ENCODE data around the gene ERBB4. TPM values are rescaled to one million over a fixed set of nuclear protein-coding genes. Genes with fewer than 3 reads are reported as not detected.

ERBB4 gene
- total and polyA plus RNA-seq, 3 experiments from 2014 or later: not detected

DNA sequence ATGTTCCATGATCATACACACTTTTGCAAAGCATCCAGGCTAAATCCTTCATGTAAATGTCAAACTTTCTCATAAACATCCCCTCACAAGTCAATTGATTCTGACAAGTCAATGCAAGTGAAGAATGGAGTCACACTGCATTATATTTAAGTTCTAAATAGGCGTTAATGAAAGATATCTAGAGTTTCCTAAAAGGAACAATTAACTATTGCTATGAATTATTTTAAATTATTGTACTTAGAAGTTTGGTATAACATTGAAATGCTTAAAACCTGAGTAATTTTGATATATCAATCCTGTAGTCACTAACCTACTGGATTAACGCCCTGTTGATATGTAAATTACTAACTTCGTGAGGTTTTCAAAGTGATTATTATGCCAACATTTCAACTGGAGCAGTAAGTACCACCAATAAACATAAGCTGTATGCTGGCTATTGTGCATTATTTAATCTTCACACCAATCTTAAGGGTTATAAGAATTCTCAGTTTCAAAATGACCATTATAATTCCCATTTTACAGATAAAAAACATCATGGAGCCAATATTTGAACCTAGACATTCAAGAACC lies 884.3 kb downstream of the ERBB4 start:
- Histone ChIP-seq H3K4me1 (ENCODE audit: insufficient read depth, low read length) (no peaks in the 10 kb centered on the region), H3K4me3 (ENCODE audit: low read length) (no peak overlapping the region), H3K27me3 (ENCODE audit: insufficient read depth, low read length, poor library complexity, severe bottlenecking) (no peaks in the 10 kb centered on the region), H3K9me3 (ENCODE audit: low read length) (no peaks in the 10 kb centered on the region), H3K36me3 (ENCODE audit: insufficient read depth, low read length) (no peaks in the 10 kb centered on the region), H3K27ac (ENCODE audit: low read depth, low read length) (no peak overlapping the region)
- no peaks in the 10 kb centered on the region for H3K4me1 Mint-ChIP-seq
- no peaks in the 10 kb centered on the region for H3K36me3 Mint-ChIP-seq
- POLR2A ChIA-PET: no interaction called here
- no peak overlapping the region for H3K27ac Mint-ChIP-seq
- CTCF ChIA-PET: no interaction called here
- no peak for DNase-seq
- peaks cover 0 to 13% (median 0%) of the 10 kb centered on the region in 5 donors for H3K9me3 Mint-ChIP-seq
- no peaks in the 10 kb centered on the region for H3K27me3 Mint-ChIP-seq
- no peak overlapping the region for H3K4me3 Mint-ChIP-seq

DNA sequence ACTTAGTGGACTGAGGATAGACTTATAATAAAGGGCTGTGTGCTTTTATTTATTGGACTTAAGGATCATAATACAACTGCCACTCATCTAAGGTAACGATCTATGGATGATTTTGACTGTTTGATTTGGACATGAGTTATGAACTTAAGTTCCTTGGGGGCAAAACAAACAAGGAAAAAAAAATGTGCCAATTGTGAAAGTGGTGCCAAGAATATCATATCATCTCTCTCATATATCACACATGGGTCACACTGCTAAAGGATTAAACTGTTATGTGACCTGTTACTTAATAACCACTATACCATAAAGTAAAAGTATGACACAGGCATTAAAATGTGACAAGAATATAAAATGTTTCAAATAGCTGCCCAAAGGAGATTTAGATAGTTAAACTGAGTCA lies 886.3 kb downstream of the ERBB4 start:
- Mint-ChIP-seq H3K4me3 (no peak overlapping the region), H3K4me1 (no peaks in the 10 kb centered on the region), H3K27ac (no peak overlapping the region), H3K9me3 (peaks cover 0 to 10% (median 0%) of the 10 kb centered on the region in 5 donors), H3K27me3 (no peaks in the 10 kb centered on the region), H3K36me3 (no peaks in the 10 kb centered on the region)
- Histone ChIP-seq H3K27ac (ENCODE audit: low read depth, low read length) (no peak overlapping the region), H3K9me3 (ENCODE audit: low read length) (no peaks in the 10 kb centered on the region), H3K27me3 (ENCODE audit: insufficient read depth, low read length, poor library complexity, severe bottlenecking) (no peaks in the 10 kb centered on the region), H3K4me3 (ENCODE audit: low read length) (no peak overlapping the region), H3K4me1 (ENCODE audit: insufficient read depth, low read length) (no peaks in the 10 kb centered on the region), H3K36me3 (ENCODE audit: insufficient read depth, low read length) (no peaks in the 10 kb centered on the region)
- ChIA-PET POLR2A (no interaction called here), CTCF (no interaction called here)
- DNase-seq: no peak

DNA sequence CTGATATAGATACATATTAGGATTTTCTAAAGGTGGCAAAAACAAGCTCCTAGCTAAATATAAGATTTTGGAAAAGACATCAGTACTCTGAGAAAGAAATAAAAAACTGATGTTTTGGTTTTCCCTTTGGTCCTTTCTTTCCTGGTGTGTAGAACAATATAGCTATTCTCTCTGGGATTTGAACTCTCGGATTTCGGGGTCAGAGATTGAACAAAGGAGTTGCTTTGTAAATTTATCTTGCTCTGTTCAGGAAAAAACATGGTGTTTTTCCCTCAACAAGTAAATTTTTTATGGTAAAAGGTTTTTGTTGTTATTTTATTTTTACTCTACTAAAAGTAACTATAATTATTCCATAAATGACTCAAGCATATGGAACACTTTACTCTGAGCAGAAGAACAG lies 889.3 kb downstream of the ERBB4 start:
- H3K4me3 Mint-ChIP-seq: no peak overlapping the region

DNA sequence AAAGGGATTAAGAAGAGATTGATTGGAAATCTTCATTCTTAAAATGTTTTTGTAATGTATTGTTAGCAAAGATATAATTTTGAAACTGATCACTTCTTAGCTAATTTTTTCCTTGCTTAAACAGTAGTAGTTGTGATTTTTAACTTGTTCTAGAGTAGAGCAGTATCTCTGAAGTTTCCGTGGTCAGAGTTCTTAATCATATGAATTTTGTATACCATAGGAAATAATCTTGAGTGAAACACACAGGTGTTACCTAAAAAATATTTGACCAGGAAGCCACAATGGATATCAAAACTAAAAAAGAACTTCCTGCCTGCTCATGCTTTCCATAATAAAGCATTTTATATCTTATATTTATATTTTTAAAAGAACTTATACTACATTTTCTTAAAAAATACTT lies 907.1 kb downstream of the ERBB4 start:
- H3K27me3 Mint-ChIP-seq: no peaks in the 10 kb centered on the region
- H3K4me3 ChIP-seq (ENCODE audit: low read length): no peak overlapping the region

More for the DNA sequence above, 889.3 kb downstream of the ERBB4 start:
- CTCF ChIA-PET: no interaction called here
- Histone ChIP-seq H3K36me3 (ENCODE audit: insufficient read depth, low read length) (no peaks in the 10 kb centered on the region), H3K27ac (ENCODE audit: low read depth, low read length) (no peak overlapping the region), H3K4me1 (ENCODE audit: insufficient read depth, low read length) (no peaks in the 10 kb centered on the region), H3K9me3 (ENCODE audit: low read length) (no peaks in the 10 kb centered on the region), H3K27me3 (ENCODE audit: insufficient read depth, low read length, poor library complexity, severe bottlenecking) (no peaks in the 10 kb centered on the region), H3K4me3 (ENCODE audit: low read length) (no peak overlapping the region)
- Mint-ChIP-seq H3K36me3 (no peaks in the 10 kb centered on the region), H3K9me3 (peaks cover 0 to 8% (median 0%) of the 10 kb centered on the region in 5 donors), H3K4me1 (no peaks in the 10 kb centered on the region), H3K27me3 (no peaks in the 10 kb centered on the region), H3K27ac (no peak overlapping the region)
- POLR2A ChIA-PET: no interaction called here
- DNase-seq: no peak

DNA sequence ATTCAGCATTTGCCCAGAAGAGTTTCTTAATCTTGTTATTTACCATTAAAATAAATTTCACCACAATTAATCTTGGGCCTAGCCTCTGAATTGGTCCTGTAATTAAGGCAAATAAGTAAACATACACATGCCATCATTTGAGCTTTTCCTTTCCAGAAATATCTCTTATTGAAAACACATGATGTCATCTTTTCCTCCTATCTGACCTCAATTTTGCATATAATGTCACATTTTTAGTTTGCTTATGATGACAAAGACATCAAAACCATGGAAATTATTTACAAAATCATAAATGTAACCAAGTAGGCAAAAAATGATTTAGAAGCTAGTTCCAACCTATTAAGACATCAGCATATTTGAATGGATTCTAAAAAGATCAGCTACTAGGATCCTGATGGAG lies 915.5 kb downstream of the ERBB4 start:
- no peaks in the 10 kb centered on the region for H3K9me3 ChIP-seq (ENCODE audit: low read length)
- Mint-ChIP-seq H3K36me3 (no peaks in the 10 kb centered on the region), H3K4me3 (no peak overlapping the region), H3K9me3 (peaks cover 0 to 12% (median 2%) of the 10 kb centered on the region in 5 donors), H3K27me3 (peaks cover 0 to 1% of the 10 kb centered on the region in 2 donors), H3K4me1 (no peaks in the 10 kb centered on the region), H3K27ac (no peak overlapping the region)
- no peak overlapping the region for H3K4me3 ChIP-seq (ENCODE audit: low read length)
- H3K27ac ChIP-seq (ENCODE audit: low read depth, low read length): no peak overlapping the region
- no peaks in the 10 kb centered on the region for H3K36me3 ChIP-seq (ENCODE audit: insufficient read depth, low read length)
- DNase-seq: no peak
- ChIA-PET CTCF (no interaction called here), POLR2A (no interaction called here)
- H3K27me3 ChIP-seq (ENCODE audit: insufficient read depth, low read length, poor library complexity, severe bottlenecking): no peaks in the 10 kb centered on the region
- H3K4me1 ChIP-seq (ENCODE audit: insufficient read depth, low read length): no peaks in the 10 kb centered on the region

More for the DNA sequence above, 907.1 kb downstream of the ERBB4 start:
- ChIA-PET CTCF (no interaction called here), POLR2A (no interaction called here)
- no peaks in the 10 kb centered on the region for H3K27me3 ChIP-seq (ENCODE audit: insufficient read depth, low read length, poor library complexity, severe bottlenecking)
- H3K9me3 Mint-ChIP-seq: peaks cover 2 to 10% (median 2%) of the 10 kb centered on the region in 5 donors
- no peaks in the 10 kb centered on the region for H3K36me3 ChIP-seq (ENCODE audit: insufficient read depth, low read length)
- no peak overlapping the region for H3K27ac Mint-ChIP-seq
- H3K4me1 ChIP-seq (ENCODE audit: insufficient read depth, low read length): no peaks in the 10 kb centered on the region
- no peak for DNase-seq
- H3K36me3 Mint-ChIP-seq: no peaks in the 10 kb centered on the region
- no peaks in the 10 kb centered on the region for H3K4me1 Mint-ChIP-seq
- H3K9me3 ChIP-seq (ENCODE audit: low read length): no peaks in the 10 kb centered on the region
- H3K27ac ChIP-seq (ENCODE audit: low read depth, low read length): no peak overlapping the region
- no peak overlapping the region for H3K4me3 Mint-ChIP-seq

DNA sequence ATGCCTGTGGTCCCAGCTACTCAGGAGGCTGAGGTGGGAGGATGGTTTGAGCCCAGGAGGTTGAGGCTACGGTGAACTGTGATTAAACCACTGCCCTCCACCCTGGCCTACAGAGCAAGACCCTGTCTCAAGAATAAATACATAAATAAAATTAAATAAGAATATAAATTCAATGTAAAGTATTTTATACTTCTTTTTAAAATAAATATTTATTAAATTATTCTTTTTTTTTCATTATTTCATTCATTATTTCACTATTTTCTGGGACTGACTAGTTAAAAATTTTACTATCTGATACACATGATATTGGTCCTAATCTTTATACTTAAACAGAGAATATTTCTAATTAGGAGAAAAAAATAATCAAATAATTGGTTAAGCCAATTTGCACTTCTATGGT lies 917.6 kb downstream of the ERBB4 start:
- no peaks in the 10 kb centered on the region for H3K4me1 ChIP-seq (ENCODE audit: insufficient read depth, low read length)
- H3K4me3 Mint-ChIP-seq: no peak overlapping the region
- ChIA-PET CTCF (no interaction called here), POLR2A (no interaction called here)
- H3K9me3 Mint-ChIP-seq: peaks cover 0 to 8% (median 0%) of the 10 kb centered on the region in 5 donors
- no peak overlapping the region for H3K4me3 ChIP-seq (ENCODE audit: low read length)
- no peaks in the 10 kb centered on the region for H3K27me3 ChIP-seq (ENCODE audit: insufficient read depth, low read length, poor library complexity, severe bottlenecking)
- no peak overlapping the region for H3K27ac ChIP-seq (ENCODE audit: low read depth, low read length)
- no peaks in the 10 kb centered on the region for H3K4me1 Mint-ChIP-seq
- no peaks in the 10 kb centered on the region for H3K36me3 Mint-ChIP-seq
- H3K9me3 ChIP-seq (ENCODE audit: low read length): no peaks in the 10 kb centered on the region
- H3K27me3 Mint-ChIP-seq: peaks cover 0 to 1% of the 10 kb centered on the region in 2 donors
- no peak for DNase-seq
- H3K27ac Mint-ChIP-seq: no peak overlapping the region
- no peaks in the 10 kb centered on the region for H3K36me3 ChIP-seq (ENCODE audit: insufficient read depth, low read length)

DNA sequence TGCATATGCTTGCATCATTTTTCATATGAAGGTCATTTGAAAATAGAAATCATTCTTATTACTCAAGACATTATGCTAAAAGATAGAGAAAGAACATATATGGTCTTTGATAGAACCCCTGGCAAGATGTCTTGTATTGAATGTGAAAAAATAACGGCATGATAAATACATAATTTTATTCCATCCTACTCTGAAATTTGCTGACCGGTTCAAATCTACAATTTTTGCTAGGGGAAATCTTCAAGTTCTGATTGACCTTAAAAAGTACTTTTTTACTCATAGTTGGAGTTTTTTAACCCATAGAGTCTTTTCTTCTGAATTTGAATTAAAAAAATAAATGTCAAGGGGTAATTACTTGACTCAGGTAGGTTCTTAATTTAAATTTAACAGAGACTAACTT lies 920.8 kb downstream of the ERBB4 start:
- no peak for DNase-seq
- Mint-ChIP-seq H3K36me3 (no peaks in the 10 kb centered on the region), H3K27me3 (no peaks in the 10 kb centered on the region), H3K9me3 (peaks cover 0 to 2% (median 0%) of the 10 kb centered on the region in 5 donors), H3K4me1 (no peaks in the 10 kb centered on the region), H3K4me3 (no peak overlapping the region), H3K27ac (no peak overlapping the region)
- Histone ChIP-seq H3K27me3 (ENCODE audit: insufficient read depth, low read length, poor library complexity, severe bottlenecking) (no peaks in the 10 kb centered on the region), H3K27ac (ENCODE audit: low read depth, low read length) (no peak overlapping the region), H3K4me3 (ENCODE audit: low read length) (no peak overlapping the region), H3K9me3 (ENCODE audit: low read length) (no peaks in the 10 kb centered on the region), H3K4me1 (ENCODE audit: insufficient read depth, low read length) (no peaks in the 10 kb centered on the region), H3K36me3 (ENCODE audit: insufficient read depth, low read length) (no peaks in the 10 kb centered on the region)
- POLR2A ChIA-PET: no interaction called here
- CTCF ChIA-PET: no interaction called here

DNA sequence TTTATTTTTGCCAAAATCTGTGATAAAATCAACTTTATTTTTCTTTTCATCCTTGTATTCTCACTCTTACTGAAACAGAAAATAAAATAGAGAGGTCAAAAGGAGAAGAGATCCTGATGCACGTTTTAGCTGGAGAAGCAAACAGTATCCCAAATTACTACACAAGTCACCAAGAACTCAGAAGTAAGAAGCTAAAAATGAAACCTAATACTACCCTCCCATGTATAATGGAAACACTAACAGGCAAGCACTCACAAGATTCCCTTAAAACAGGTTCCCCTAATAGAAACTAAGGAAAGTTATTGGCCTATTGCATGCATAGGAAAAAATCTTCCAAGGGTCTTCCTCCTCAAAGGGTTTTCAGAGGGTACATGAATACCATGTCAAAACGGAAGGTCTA lies 927.0 kb downstream of the ERBB4 start:
- no peaks in the 10 kb centered on the region for H3K36me3 Mint-ChIP-seq
- Histone ChIP-seq H3K4me1 (ENCODE audit: insufficient read depth, low read length) (no peaks in the 10 kb centered on the region), H3K4me3 (ENCODE audit: low read length) (peak overlapping the region; percentile 40), H3K27me3 (ENCODE audit: insufficient read depth, low read length, poor library complexity, severe bottlenecking) (no peaks in the 10 kb centered on the region), H3K27ac (ENCODE audit: low read depth, low read length) (peak overlapping the region; percentile 24), H3K9me3 (ENCODE audit: low read length) (no peaks in the 10 kb centered on the region), H3K36me3 (ENCODE audit: insufficient read depth, low read length) (no peaks in the 10 kb centered on the region)
- peak overlapping the region; percentile 66 to 94 (median 86) for H3K27ac Mint-ChIP-seq
- POLR2A ChIA-PET: no interaction called here
- CTCF ChIA-PET: no interaction called here
- H3K4me3 Mint-ChIP-seq: peak overlapping the region; percentile 73 to 89 (median 78)
- no peak for DNase-seq
- H3K27me3 Mint-ChIP-seq: no peaks in the 10 kb centered on the region
- peaks cover 2 to 14% (median 9%) of the 10 kb centered on the region in 3 donors for H3K4me1 Mint-ChIP-seq
- peaks cover 0 to 2% (median 0%) of the 10 kb centered on the region in 5 donors for H3K9me3 Mint-ChIP-seq

Data from CD8-positive, alpha-beta memory T cell (primary cell).